PC-9 (cell line): Measurements from ENCODE around the gene PPP1R11. TPM values are rescaled to one million over a fixed set of nuclear protein-coding genes. Genes with fewer than 3 reads are reported as not detected.
"Not testable (repeated sequence)": the region's sequence is repeated elsewhere in the genome, so short reads cannot be mapped to it uniquely, and the experiment has no call there.

Source experiments
- BruUV-seq: library from RNA; stranded (reverse); fragments of 400-500 nt; replicated peaks from 2 replicates; lab custom pipeline; 2021; lab: Mats Ljungman, UMichigan
- CTCF ChIA-PET: fragments of 300-600 bp; sonication (Branson Sonifier 250); formaldehyde crosslinking; loops from one replicate; lab custom pipeline; 2022; ENCODE audit warnings: antibody characterized with exemption; lab: Charles Lee
- POLR2A ChIA-PET: fragments of 300-600 bp; sonication (Branson Sonifier 250); formaldehyde crosslinking; loops from one replicate; lab custom pipeline; 2022; ENCODE audit warnings: antibody characterized with exemption; ENCODE audit not compliant: unreplicated experiment; lab: Charles Lee
- DNase-seq, 2 experiments: peaks; one replicate each; pipeline versions ENCODE4 v3.0.0 to v3.0.0-alpha.2; 2015 to 2022; ENCODE audit warnings: mixed read lengths in 1 of 2
- H2AFZ ChIP-seq: fragments of 200-600 bp; sonication (generic); 2 replicates; pipeline ENCODE4 v1.8.1; 2017; ENCODE audit warnings: antibody characterized with exemption
- H3F3A ChIP-seq: fragments of 200-600 bp; sonication (generic); 2 replicates; pipeline ENCODE4 v1.8.1; 2017; ENCODE audit warnings: antibody characterized with exemption, mild to moderate bottlenecking, low read depth; ENCODE audit not compliant: insufficient read depth
- H3K27ac ChIP-seq: fragments of 200-600 bp; sonication (generic); 2 replicates; pipeline ENCODE4 v1.6.1; 2016; ENCODE audit warnings: mixed run types
- H3K27me3 ChIP-seq: fragments of 200-600 bp; sonication (generic); 2 replicates; pipeline ENCODE4 v1.6.1; 2016; ENCODE audit warnings: low read depth, mixed run types; ENCODE audit not compliant: insufficient read depth
- H3K36me3 ChIP-seq: fragments of 200-600 bp; sonication (generic); 2 replicates; pipeline ENCODE4 v1.6.1; 2016; ENCODE audit warnings: low read depth, mixed run types
- H3K4me1 ChIP-seq: fragments of 200-600 bp; sonication (generic); replicated peaks from 2 replicates; pipeline ENCODE4 v1.6.1; 2016; ENCODE audit warnings: mixed run types; ENCODE audit not compliant: insufficient read depth
- H3K4me2 ChIP-seq: fragments of 200-600 bp; sonication (generic); 2 replicates; pipeline ENCODE4 v1.6.1; 2017; ENCODE audit warnings: mixed run types
- H3K4me3 ChIP-seq: fragments of 200-600 bp; sonication (generic); 2 replicates; pipeline ENCODE4 v1.6.1; 2016; ENCODE audit warnings: mixed run types
- H3K79me2 ChIP-seq: fragments of 200-600 bp; sonication (generic); 2 replicates; pipeline ENCODE4 v1.6.1; 2017; ENCODE audit warnings: low read depth, mixed run types
- H3K9me2 ChIP-seq: fragments of 200-600 bp; sonication (generic); 2 replicates; pipeline ENCODE4 v1.8.1; 2017; ENCODE audit warnings: mild to moderate bottlenecking; ENCODE audit not compliant: insufficient read depth
- H3K9me3 ChIP-seq: fragments of 200-600 bp; sonication (generic); 2 replicates; pipeline ENCODE4 v1.8.1; 2016; ENCODE audit warnings: low read depth; ENCODE audit not compliant: insufficient read depth
- H4K20me1 ChIP-seq: fragments of 200-600 bp; sonication (generic); 2 replicates; pipeline ENCODE4 v1.8.1; 2017; ENCODE audit not compliant: insufficient read depth
- EZH2 ChIP-seq: fragments of 200-600 bp; sonication (generic); IDR thresholded peaks from 2 replicates; pipeline ENCODE4 v1.8.0; 2017; ENCODE audit warnings: antibody characterized with exemption, low read depth
- intact Hi-C: fragments of 100-400 bp; cut with micrococcal nuclease; formaldehyde crosslinking; loops from one replicate; pipeline ENCODE4 v1.10.0; 2022; ENCODE audit not compliant: unreplicated experiment
- total RNA-seq: library from RNA; stranded (reverse); gene quantifications from 2 replicates; pipeline ENCODE4 v1.2.3, GENCODE V29; 2021
- TF ChIP-seq, protein P1 (sequence below): fragments of 200-600 bp; sonication (generic); conservative IDR thresholded peaks from 2 replicates; pipeline ENCODE4 v1.6.1; 2017; ENCODE audit warnings: mixed run types, antibody characterized with exemption, mild to moderate bottlenecking, moderate library complexity

Gene PPP1R11
- total RNA-seq, 1 experiment from 2014 or later: 48.3 TPM

DNA sequence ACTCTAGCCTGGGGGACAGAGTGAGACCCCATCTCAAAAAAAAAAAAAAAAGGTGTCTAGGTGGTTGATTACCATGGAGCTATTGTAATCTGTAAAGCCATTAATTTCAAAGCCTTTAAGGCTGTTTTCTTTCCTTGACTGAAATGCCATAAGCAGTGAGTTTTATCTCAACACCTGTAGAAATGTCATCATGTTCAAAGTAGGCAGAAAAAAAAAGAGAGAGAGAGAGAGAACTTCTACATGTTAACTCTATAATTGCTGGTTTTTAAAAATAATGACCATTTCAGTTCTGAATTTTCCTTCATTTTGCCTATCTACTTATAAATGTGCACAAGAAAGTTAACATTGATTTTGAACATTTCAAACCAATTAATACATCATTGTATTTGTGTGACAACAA lies 35.6 kb upstream of the PPP1R11 start:
- H3K36me3 ChIP-seq: 0 out of 2 replicates have a peak, but pooled peaks cover 5% of the 10 kb centered on the region
- H3K27me3 ChIP-seq: no peaks in the 10 kb centered on the region
- POLR2A ChIA-PET: no interaction called here
- H3K79me2 ChIP-seq: no peaks in the 10 kb centered on the region
- CTCF ChIA-PET: no interaction called here
- DNase-seq: no peak
- H3K4me2 ChIP-seq: no peak overlapping the region
- H4K20me1 ChIP-seq: no peaks in the 10 kb centered on the region
- H3K4me3 ChIP-seq: no peak overlapping the region
- H3F3A ChIP-seq: no peaks in the 10 kb centered on the region
- intact Hi-C loops: no loop called here
- TF ChIP-seq EZH2: no peak
- TF ChIP-seq, protein P1, sequence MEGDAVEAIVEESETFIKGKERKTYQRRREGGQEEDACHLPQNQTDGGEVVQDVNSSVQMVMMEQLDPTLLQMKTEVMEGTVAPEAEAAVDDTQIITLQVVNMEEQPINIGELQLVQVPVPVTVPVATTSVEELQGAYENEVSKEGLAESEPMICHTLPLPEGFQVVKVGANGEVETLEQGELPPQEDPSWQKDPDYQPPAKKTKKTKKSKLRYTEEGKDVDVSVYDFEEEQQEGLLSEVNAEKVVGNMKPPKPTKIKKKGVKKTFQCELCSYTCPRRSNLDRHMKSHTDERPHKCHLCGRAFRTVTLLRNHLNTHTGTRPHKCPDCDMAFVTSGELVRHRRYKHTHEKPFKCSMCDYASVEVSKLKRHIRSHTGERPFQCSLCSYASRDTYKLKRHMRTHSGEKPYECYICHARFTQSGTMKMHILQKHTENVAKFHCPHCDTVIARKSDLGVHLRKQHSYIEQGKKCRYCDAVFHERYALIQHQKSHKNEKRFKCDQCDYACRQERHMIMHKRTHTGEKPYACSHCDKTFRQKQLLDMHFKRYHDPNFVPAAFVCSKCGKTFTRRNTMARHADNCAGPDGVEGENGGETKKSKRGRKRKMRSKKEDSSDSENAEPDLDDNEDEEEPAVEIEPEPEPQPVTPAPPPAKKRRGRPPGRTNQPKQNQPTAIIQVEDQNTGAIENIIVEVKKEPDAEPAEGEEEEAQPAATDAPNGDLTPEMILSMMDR: no peak
- no TSS peak for BruUV-seq
- H3K4me1 ChIP-seq: no peaks in the 10 kb centered on the region
- H3K9me3 ChIP-seq: no peaks in the 10 kb centered on the region
- H3K27ac ChIP-seq: no peak overlapping the region
- H2AFZ ChIP-seq: no peak overlapping the region
- no peaks in the 10 kb centered on the region for H3K9me2 ChIP-seq

DNA sequence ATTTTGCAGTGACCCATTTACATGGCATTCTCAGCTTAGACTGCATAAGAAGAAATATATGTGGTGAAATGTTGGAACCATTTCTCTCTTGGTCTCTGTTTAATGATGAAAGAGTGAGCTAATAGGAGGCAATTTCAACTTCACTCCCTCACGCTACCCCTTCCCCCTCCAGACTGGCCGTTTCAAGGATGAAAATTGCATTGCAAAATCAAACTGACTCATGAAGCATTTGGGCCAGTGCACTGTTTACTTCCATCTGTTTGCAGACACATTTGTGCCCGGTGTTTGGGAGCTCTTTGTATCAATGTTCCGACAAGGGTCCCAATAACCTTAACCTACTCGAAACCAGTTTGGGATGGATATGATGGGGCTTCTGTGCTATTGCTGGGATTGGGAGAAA lies 33.6 kb upstream of the PPP1R11 start:
- H4K20me1 ChIP-seq, H3K79me2 ChIP-seq, H3K9me2 ChIP-seq, H3K9me3 ChIP-seq, H2AFZ ChIP-seq, intact Hi-C loops, H3F3A ChIP-seq, BruUV-seq, H3K36me3 ChIP-seq, POLR2A ChIA-PET, H3K4me2 ChIP-seq, H3K4me3 ChIP-seq, CTCF ChIA-PET, H3K4me1 ChIP-seq, DNase-seq, H3K27ac ChIP-seq, H3K27me3 ChIP-seq: not testable (repeated sequence)

DNA sequence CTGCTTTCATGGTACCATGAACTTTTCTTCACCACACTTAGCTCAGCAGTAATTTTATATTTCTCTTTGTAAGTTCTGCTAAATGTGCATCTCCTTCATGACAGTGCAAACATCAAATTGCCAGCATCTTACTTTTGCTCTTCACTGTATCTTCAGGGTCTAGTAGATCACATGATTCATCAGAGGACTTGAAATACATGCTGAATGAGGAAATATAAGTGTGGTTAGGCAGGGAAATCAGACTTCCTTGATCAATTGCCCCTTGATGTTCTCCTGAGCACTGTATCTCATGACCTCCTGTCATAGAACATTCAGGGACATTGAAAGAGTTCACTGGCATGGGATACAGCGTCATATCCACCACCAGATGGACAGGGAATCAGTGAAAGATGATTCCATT lies 31.2 kb upstream of the PPP1R11 start:
- no peaks in the 10 kb centered on the region for H3F3A ChIP-seq
- no peaks in the 10 kb centered on the region for H3K4me1 ChIP-seq
- no peaks in the 10 kb centered on the region for H3K9me3 ChIP-seq
- H3K4me3 ChIP-seq: no peak overlapping the region
- H3K9me2 ChIP-seq: no peaks in the 10 kb centered on the region
- H3K79me2 ChIP-seq: no peaks in the 10 kb centered on the region
- CTCF ChIA-PET: no interaction called here
- 0 out of 2 replicates have a peak, but pooled peaks cover 5% of the 10 kb centered on the region for H3K36me3 ChIP-seq
- H3K4me2 ChIP-seq: no peak overlapping the region
- TF ChIP-seq EZH2: no peak
- TF ChIP-seq, protein P1: no peak
- no peak for DNase-seq
- H2AFZ ChIP-seq: no peak overlapping the region
- intact Hi-C loops: no loop called here
- H3K27me3 ChIP-seq: no peaks in the 10 kb centered on the region
- POLR2A ChIA-PET: no interaction called here
- no TSS peak for BruUV-seq
- no peak overlapping the region for H3K27ac ChIP-seq
- H4K20me1 ChIP-seq: peaks cover 4% of the 10 kb centered on the region; the same call in 1 of the 2 replicates

- Histone ChIP-seq H3K9me2 (no peaks in the 10 kb centered on the region), H3K4me2 (no peak overlapping the region), H2AFZ (no peak overlapping the region), H3K9me3 (no peaks in the 10 kb centered on the region), H3F3A (no peaks in the 10 kb centered on the region), H4K20me1 (peaks cover 4% of the 10 kb centered on the region; the same call in 1 of the 2 replicates), H3K36me3 (0 out of 2 replicates have a peak, but pooled peaks cover 5% of the 10 kb centered on the region), H3K27ac (no peak overlapping the region), H3K27me3 (no peaks in the 10 kb centered on the region), H3K4me3 (no peak overlapping the region), H3K79me2 (no peaks in the 10 kb centered on the region), H3K4me1 (no peaks in the 10 kb centered on the region)
- BruUV-seq: no TSS peak
- TF ChIP-seq, protein P1: peak; percentile 67
- TF ChIP-seq EZH2: no peak
- no peak for DNase-seq
- ChIA-PET CTCF (no interaction called here), POLR2A (interaction anchor here (0.7 kb wide), 1 partner anchor 117 kb away, joined by 3 read pairs; no protein-coding TSS in a partner anchor)
- intact Hi-C loops: no loop called here
These were observed 29.7 kb upstream of the PPP1R11 start for GRCh38 chr6:30037182-30037788.
